H7 (cell line): Measurements from ENCODE around the gene SLC44A3. TPM values are rescaled to one million over a fixed set of nuclear protein-coding genes. Genes with fewer than 3 reads are reported as not detected.

Experiments
- DNase-seq: peaks from one replicate; pipeline ENCODE4 v3.0.0; 2012
- H3K27me3 ChIP-seq: 2 replicates; pipeline ENCODE4 v1.6.0; 2011; ENCODE audit warnings: mild to moderate bottlenecking, low read length; ENCODE audit not compliant: control insufficient read depth, insufficient read depth
- H3K36me3 ChIP-seq: replicated peaks from 2 replicates; pipeline ENCODE4 v1.5.1; 2011; ENCODE audit warnings: low read length; ENCODE audit not compliant: control insufficient read depth, insufficient read depth
- H3K4me3 ChIP-seq: 2 replicates; pipeline ENCODE4 v1.5.1; 2011; ENCODE audit warnings: low read depth, mild to moderate bottlenecking, control low read depth, low read length, moderate library complexity; ENCODE audit not compliant: insufficient read depth
- total RNA-seq: library from RNA; depleted of rRNA; stranded (reverse); fragments of >200 nt; shearing (Covaris generic); gene quantifications from 2 replicates; pipeline ENCODE4 v1.2.3, GENCODE V29; 2014; rRNA removed

The SLC44A3 gene
- total RNA-seq, 1 experiment from 2014 or later = 0.83 TPM

GRCh38 chr1:94942171-94943128 is 122.3 kb downstream of the SLC44A3 start:
- DNase-seq = no peak
- Histone ChIP-seq H3K27me3 (no peaks in the 10 kb centered on the region), H3K36me3 (no peaks in the 10 kb centered on the region), H3K4me3 (no peak overlapping the region)

Other genes starting within 250 kb of the SLC44A3 start
- gene CNN3, start 106.8 kb downstream of the SLC44A3 start, total RNA-seq = 309 and 364 TPM in 2 replicates